ENCODE measurements around the gene UGT1A10. TPM values are rescaled to one million over a fixed set of nuclear protein-coding genes. Genes with fewer than 3 reads are reported as not detected.
"Not testable (repeated sequence)": the region's sequence is repeated elsewhere in the genome, so short reads cannot be mapped to it uniquely, and the experiment has no call there.

Gene UGT1A10
- total and polyA plus RNA-seq, 2 of the 13 experiments (the other 11 are each of a cell fraction or from before 2014, with no cell fraction given): not detected

DNA sequence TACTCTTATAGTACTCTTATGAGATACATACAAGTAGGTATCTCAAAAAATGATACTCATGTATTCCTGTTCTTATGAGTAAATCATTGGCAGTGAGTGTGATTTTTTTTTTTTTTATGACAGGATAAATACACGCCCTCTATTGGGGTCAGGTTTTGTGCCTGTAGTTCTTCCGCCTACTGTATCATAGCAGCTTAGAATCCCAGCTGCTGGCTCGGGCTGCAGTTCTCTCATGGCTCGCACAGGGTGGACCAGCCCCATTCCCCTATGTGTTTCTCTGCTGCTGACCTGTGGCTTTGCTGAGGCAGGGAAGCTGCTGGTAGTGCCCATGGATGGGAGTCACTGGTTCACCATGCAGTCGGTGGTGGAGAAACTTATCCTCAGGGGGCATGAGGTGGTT lies 18.8 kb upstream of the UGT1A10 start, which contains the start of gene UGT1A8:
Gene UGT1A8, plus strand, starts transcription at position 158 of the 400 bp plus-strand sequence. Its CDS starts 75 bp downstream, at position 233.
- intact Hi-C loops (cut with micrococcal nuclease; ENCODE audit: unreplicated experiment); POLR2A ChIA-PET; H3K9ac ChIP-seq (ENCODE audit: insufficient read depth, low read depth, low read length); in situ Hi-C loops (cut with HindIII; ENCODE audit: extremely low pct_ligation_motif_present, low pct_unique_long_range_greater_than_20kb); H2AFZ ChIP-seq (ENCODE audit: low read length); CTCF ChIA-PET (ENCODE audit: low intra/inter-chr PET ratio, low total read pairs); FAIRE-seq; H3K36me3 ChIP-seq (replicated peaks in 1 of 2; ENCODE audit: control insufficient read depth in 1 of 2, insufficient read depth in 2 of 2, low read length in 2 of 2); H3K9me3 ChIP-seq (ENCODE audit: low read length); H3K27ac ChIP-seq (ENCODE audit: extremely low read length, insufficient read depth, low read length); ATAC-seq; H4K20me1 ChIP-seq (ENCODE audit: insufficient read depth, low read length); H3K79me2 ChIP-seq (ENCODE audit: insufficient read depth, low read length); BruUV-seq (replicated peaks); H3K4me1 ChIP-seq (ENCODE audit: insufficient read depth, low read length); H3K4me2 ChIP-seq (ENCODE audit: low read depth, low read length); H3K4me3 ChIP-seq (replicated peaks in 1 of 3; ENCODE audit: insufficient read depth in 1 of 3, low read depth in 2 of 3, low read length in 3 of 3); DNase-seq (ENCODE audit: low spot score); H3K27me3 ChIP-seq (ENCODE audit: control insufficient read depth in 1 of 2, insufficient read depth in 2 of 2, low read length in 2 of 2): not testable (repeated sequence)
- WGBS (ENCODE audit: low lambda C conversion rate): 52% methylated on average over 5 of the region's 5 CpGs

DNA sequence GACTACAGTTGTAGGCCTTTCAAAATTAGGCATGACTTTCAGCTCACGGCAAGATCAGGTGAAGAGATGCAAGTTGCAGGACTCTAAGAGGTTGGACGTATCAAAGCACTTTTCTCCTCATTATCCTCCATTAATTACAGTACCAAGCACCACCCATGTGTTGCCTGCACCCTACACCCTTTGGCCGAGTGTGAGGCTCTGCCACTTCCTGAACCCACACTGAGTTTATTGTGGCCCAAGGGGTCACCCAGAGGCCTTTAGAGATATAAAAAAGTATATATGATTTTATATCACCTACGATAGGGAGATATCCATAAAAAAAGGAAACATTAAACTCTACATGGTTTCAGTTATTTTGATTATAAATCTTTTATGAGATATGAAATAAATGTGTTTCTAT lies 16.0 kb upstream of the UGT1A10 start:
- Histone ChIP-seq H3K4me1 (ENCODE audit: insufficient read depth, low read length) (no peaks in the 10 kb centered on the region), H3K4me2 (ENCODE audit: low read depth, low read length) (no peak overlapping the region), H3K27ac (ENCODE audit: extremely low read length, insufficient read depth, low read length) (no peak overlapping the region), H3K9ac (ENCODE audit: insufficient read depth, low read depth, low read length) (no peak overlapping the region), H3K36me3 (replicated peaks in 1 of 2; ENCODE audit: control insufficient read depth in 1 of 2, insufficient read depth in 2 of 2, low read length in 2 of 2) (no peaks in the 10 kb centered on the region), H3K9me3 (ENCODE audit: low read length) (no peaks in the 10 kb centered on the region), H3K27me3 (ENCODE audit: control insufficient read depth in 1 of 2, insufficient read depth in 2 of 2, low read length in 2 of 2) (no peaks in the 10 kb centered on the region), H3K4me3 (replicated peaks in 1 of 3; ENCODE audit: insufficient read depth in 1 of 3, low read depth in 2 of 3, low read length in 3 of 3) (no peak overlapping the region), H4K20me1 (ENCODE audit: insufficient read depth, low read length) (no peaks in the 10 kb centered on the region), H3K79me2 (ENCODE audit: insufficient read depth, low read length) (no peaks in the 10 kb centered on the region), H2AFZ (ENCODE audit: low read length) (no peak overlapping the region)
- DNase-seq (ENCODE audit: low spot score): no peak
- intact Hi-C loops (cut with micrococcal nuclease; ENCODE audit: unreplicated experiment): no loop called here
- in situ Hi-C loops (cut with HindIII; ENCODE audit: extremely low pct_ligation_motif_present, low pct_unique_long_range_greater_than_20kb): no loop called here
- ChIA-PET CTCF (ENCODE audit: low intra/inter-chr PET ratio, low total read pairs) (no interaction called here), POLR2A (no interaction called here)
- no TSS peak for BruUV-seq (replicated peaks)
- WGBS (ENCODE audit: low lambda C conversion rate): 18% methylated on average over 4 of the region's 4 CpGs
- no peak for ATAC-seq
- TF ChIP-seq ZNF83 (CRISPR knock-in tag; IDR thresholded peaks at IDR 0.05; ENCODE audit: borderline replicate concordance) (no peak), ZNF235 (CRISPR knock-in tag; IDR thresholded peaks at IDR 0.05; ENCODE audit: borderline replicate concordance) (no peak), SP140L (CRISPR knock-in tag; IDR thresholded peaks at IDR 0.05; ENCODE audit: borderline replicate concordance) (no peak)
- TF ChIP-seq, protein P1, sequence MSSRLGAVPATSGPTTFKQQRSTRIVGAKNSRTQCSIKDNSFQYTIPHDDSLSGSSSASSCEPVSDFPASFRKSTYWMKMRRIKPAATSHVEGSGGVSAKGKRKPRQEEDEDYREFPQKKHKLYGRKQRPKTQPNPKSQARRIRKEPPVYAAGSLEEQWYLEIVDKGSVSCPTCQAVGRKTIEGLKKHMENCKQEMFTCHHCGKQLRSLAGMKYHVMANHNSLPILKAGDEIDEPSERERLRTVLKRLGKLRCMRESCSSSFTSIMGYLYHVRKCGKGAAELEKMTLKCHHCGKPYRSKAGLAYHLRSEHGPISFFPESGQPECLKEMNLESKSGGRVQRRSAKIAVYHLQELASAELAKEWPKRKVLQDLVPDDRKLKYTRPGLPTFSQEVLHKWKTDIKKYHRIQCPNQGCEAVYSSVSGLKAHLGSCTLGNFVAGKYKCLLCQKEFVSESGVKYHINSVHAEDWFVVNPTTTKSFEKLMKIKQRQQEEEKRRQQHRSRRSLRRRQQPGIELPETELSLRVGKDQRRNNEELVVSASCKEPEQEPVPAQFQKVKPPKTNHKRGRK (CRISPR knock-in tag; IDR thresholded peaks at IDR 0.05): no peak
- FAIRE-seq: no peak

DNA sequence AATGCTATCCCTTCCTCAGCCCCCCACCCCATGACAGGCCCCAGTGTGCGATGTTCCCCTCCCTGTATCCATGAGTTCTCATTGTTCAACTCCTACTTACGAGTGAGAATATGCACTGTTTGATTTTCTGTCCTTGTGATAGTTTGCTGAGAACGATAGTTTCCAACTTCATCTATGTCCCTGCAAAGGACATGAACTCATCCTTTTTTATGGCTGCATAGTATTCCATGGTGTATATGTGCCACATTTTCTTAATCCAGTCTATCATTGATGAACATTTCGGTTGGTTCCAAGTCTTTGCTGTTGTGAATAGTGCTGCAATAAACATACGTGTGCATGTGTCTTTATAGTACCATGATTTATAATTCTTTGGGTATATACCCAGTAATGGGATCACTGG lies 14.4 kb upstream of the UGT1A10 start:
- H3K36me3 ChIP-seq (replicated peaks in 1 of 2; ENCODE audit: control insufficient read depth in 1 of 2, insufficient read depth in 2 of 2, low read length in 2 of 2); BruUV-seq (replicated peaks); H2AFZ ChIP-seq (ENCODE audit: low read length); ATAC-seq; H3K4me3 ChIP-seq (replicated peaks in 1 of 3; ENCODE audit: insufficient read depth in 1 of 3, low read depth in 2 of 3, low read length in 3 of 3); FAIRE-seq; H3K4me2 ChIP-seq (ENCODE audit: low read depth, low read length); DNase-seq (ENCODE audit: low spot score); H3K27ac ChIP-seq (ENCODE audit: extremely low read length, insufficient read depth, low read length); intact Hi-C loops (cut with micrococcal nuclease; ENCODE audit: unreplicated experiment); CTCF ChIA-PET (ENCODE audit: low intra/inter-chr PET ratio, low total read pairs); in situ Hi-C loops (cut with HindIII; ENCODE audit: extremely low pct_ligation_motif_present, low pct_unique_long_range_greater_than_20kb); H3K9me3 ChIP-seq (ENCODE audit: low read length); H4K20me1 ChIP-seq (ENCODE audit: insufficient read depth, low read length); H3K4me1 ChIP-seq (ENCODE audit: insufficient read depth, low read length); H3K9ac ChIP-seq (ENCODE audit: insufficient read depth, low read depth, low read length); POLR2A ChIA-PET; H3K79me2 ChIP-seq (ENCODE audit: insufficient read depth, low read length); H3K27me3 ChIP-seq (ENCODE audit: control insufficient read depth in 1 of 2, insufficient read depth in 2 of 2, low read length in 2 of 2): not testable (repeated sequence)
- WGBS (ENCODE audit: low lambda C conversion rate): 15% methylated on average over 5 of the region's 5 CpGs
